NCI-H2227 (cell line): ENCODE data around the gene GSTA1.
"Not testable (repeated sequence)": the region's sequence is repeated elsewhere in the genome, so short reads cannot be mapped to it uniquely, and the experiment has no call there.

Source experiments
- DNase-seq: peaks from one replicate; lab custom pipeline; 2025; ENCODE audit not compliant: unreplicated experiment; lab: John Stamatoyannopoulos, UW

GSTA1 gene

DNA sequence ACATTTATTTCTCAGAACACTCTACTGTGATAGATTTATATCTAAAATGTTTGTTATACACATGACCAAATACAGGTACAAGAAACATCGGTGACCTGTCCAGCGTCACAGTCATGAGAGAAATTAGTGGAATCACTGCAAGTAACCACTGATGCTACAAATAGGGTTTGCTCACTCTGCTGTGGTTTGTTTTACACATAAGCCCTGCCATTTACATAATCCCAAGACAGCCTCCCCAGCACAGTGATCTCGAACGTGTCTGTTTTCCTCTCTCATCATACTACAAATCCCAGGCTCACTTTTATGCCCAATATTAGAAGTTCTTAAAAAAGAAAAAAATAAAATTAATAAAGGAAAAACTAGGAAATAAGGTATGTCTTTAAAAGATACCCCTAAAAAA, 6.2 kb upstream of the GSTA1 start:
- DNase-seq = not testable (repeated sequence)

- no peak for DNase-seq
These were observed 5.0 kb upstream of the GSTA1 start for GRCh38 chr6:52808660-52809059.

DNA sequence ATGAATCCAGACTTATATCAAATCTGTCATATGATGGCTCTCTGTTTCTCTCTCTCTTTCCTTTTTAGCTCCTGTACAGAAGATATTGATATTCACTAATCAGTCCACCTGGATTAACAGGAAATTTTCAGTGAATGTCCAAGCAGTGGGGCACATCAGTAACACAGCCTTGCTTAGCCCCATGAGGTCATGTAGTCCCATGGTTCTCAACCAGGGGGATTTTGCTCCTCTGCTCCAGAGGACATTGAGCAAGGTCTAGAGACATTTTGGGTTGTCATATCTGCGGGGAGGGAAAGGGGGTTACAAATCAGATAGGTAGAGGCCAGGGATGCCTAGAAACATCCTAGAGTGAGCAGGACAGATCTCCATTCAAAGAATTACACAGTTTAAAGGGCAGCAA, 810 bp downstream of the GSTA1 start:
- no peak for DNase-seq

GRCh38 chr6:52801188-52801841, 2.3 kb downstream of the GSTA1 start:
- no peak for DNase-seq

DNA sequence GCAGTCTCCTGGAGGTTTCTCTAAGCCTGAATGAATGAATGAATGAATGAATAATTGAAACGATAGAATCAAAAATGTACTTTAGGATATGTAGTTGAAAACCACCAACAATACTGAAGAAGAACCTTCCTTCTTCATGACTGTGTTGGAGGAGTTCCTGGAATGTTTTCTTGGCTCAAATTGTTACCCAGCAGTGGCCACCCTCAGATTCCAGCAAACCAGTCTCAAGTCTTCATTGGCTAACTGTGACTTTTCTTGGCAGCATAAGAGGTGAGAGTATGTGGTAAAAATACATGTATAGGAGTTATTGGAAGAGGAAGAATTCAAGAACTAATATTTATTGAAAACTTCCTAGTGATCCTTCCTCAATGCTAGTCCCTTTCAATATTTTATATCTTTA, 4.3 kb downstream of the GSTA1 start:
- not testable (repeated sequence) for DNase-seq

GRCh38 chr6:52794366-52794765, 9.2 kb downstream of the GSTA1 start:
- not testable (repeated sequence) for DNase-seq

DNA sequence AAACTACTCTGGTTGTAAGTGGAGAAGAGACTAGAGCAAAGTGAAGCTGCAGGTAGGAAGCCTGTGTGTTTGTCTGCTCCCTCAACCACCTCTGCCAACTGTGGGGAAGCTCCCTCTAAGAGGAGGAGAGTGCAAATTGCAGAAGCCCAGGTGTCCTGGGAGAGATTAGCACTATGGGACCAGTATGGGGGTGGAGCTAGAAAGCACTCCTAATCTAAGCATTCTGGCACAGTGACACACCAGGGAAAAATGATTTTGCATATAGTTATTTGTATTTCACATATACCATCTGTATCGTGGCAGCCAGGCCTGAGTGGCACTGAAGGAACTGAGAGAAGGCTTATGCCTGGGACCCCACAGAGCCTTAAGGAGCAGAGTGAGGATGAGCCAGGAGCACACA, 12.8 kb downstream of the GSTA1 start:
- no peak for DNase-seq

- DNase-seq = not testable (repeated sequence)
These were observed 14.0 kb downstream of the GSTA1 start for GRCh38 chr6:52789658-52790057.

GRCh38 chr6:52788478-52788877, 15.1 kb downstream of the GSTA1 start:
- peak; percentile 1 for DNase-seq

- DNase-seq = no peak
These were observed 15.7 kb downstream of the GSTA1 start for GRCh38 chr6:52787917-52788316.

DNA sequence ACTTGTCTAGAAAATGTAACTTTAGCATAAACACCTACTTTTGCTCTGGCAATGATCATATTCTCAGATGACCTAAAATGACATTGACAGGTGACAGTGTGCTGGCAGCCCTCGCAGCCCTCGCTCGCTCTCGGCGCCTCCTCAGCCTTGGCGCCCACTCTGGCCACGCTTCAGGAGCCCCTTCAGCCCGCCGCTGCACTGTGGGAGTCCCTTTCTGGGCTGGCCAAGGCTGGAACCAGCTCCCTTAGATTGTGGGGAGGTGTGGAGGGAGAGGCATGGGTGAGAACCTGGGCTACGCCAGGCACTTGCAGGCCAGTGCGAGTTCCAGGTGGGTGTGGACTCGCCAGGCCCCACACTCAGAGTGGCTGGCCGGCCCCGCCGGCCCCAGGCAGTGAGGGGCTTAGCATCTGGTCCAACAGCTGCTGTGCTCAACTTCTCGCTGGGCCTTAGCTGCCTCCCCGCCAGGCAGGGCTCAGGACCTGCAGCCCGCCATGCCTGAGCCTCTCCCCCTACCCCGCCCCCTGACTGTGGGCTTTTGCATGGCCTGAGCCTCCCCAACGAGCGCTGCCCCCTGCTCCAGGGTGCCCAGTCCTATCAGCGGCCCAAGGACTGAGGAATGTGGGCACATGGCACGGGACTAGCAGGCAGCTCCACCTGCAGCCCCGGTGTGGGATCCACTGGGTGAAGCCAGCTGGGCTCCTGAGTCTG, 17.2 kb downstream of the GSTA1 start:
- DNase-seq = no peak

DNA sequence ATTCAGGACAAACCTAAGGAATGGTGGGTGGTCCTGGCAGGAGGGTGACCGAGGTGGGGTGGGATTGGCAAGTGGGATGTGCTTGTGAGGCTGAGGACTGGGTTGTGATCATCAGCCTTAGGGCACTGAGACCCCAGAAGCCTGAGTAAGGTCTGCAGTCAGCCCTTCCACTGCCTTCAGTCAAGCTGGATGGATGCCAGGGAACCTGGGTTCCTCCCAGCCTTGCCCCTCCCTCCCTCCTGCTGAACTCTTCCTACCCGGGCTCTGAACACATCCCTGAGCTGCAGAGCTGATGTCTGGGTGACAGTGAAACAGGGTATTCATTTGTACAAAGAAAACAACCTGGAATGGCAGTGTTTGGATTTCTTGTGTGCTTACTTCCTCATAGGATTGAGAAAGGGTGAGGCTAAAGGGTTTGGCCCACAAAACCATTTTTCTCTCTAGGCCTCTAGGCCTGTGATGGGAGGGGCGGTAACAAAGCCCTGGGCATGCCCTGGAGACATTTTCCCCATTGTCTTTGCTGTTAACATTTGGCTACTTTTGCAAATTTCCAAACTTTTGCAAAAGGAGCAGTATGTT, 20.8 kb downstream of the GSTA1 start:
- not testable (repeated sequence) for DNase-seq

- DNase-seq = not testable (repeated sequence)
These were observed 21.4 kb downstream of the GSTA1 start for GRCh38 chr6:52782209-52782608.

DNA sequence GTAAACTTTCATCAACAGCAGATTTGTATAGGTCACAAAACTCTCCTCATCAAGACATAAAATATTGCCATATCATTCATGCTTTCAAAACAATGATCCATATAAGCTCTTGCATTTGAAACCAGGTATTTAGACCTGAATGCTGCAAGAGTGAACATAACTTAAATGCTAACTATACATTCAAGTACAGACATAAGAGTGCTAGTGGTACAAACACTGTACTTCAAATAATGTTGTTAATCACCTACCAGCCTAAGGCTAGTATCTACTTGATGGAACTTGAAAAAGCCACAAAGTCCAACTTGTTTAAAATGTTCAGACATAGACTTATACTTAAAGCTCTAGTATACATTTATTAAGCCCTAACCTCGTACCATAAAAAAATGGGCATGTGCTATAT, 24.4 kb downstream of the GSTA1 start:
- no peak for DNase-seq

DNA sequence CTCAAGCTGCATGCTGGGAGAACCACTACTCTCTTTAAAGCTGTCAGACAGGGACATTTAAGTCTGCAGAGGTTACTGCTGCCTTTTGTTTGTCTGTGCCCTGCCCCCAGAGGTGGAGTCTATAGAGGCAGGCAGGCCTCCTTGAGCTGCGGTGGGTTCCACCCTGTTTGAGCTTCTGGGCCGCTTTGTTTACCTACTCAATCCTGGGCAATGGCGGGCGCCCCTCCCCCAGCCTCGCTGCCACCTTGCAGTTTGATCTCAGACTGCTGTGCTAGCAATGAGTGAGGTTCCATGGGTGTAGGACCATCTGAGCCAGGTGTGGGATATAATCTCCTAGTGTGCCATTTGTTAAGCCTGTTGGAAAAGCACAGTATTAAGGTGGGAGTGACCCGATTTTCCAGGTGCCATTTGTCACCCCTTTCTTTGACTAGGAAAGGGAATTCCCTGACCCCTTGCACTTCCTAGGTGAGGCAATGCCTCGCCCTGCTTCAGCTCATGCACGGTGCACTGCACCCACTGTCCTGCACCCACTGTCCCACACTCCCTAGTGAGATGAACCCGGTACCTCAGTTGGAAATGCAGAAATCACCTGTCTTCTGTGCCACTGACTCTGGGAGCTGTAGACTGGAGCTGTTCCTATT, 26.8 kb downstream of the GSTA1 start:
- not testable (repeated sequence) for DNase-seq

- not testable (repeated sequence) for DNase-seq
These were observed 34.2 kb downstream of the GSTA1 start for GRCh38 chr6:52769399-52769798.

DNA sequence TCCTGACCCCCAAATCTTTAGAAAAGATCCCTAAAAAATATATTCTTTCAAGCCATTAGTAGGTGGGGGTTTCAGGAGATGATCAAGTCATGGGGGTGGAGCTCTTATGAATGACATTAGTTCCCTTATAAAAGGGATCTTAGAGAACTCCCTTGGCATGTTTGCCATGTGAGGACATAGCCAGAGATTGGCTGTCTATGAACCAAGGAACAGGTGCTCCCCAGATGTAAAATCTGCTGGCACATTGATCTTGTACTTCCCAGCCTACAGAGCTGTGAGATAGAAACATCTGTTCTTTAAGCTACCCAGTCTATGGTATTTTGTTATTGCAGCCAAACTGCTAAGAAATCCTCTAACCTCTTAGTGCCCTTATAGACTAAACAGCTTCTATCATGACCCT, 36.0 kb downstream of the GSTA1 start:
- not testable (repeated sequence) for DNase-seq

GRCh38 chr6:52763322-52763916, 40.2 kb downstream of the GSTA1 start, which contains the start of gene GSTA2:
GSTA2 (minus strand) TSS chr6:52763475; CDS start chr6:52757947, 5,528 bp downstream.
- not testable (repeated sequence) for DNase-seq

GRCh38 chr6:52761673-52762491, 41.7 kb downstream of the GSTA1 start:
- DNase-seq = not testable (repeated sequence)

DNA sequence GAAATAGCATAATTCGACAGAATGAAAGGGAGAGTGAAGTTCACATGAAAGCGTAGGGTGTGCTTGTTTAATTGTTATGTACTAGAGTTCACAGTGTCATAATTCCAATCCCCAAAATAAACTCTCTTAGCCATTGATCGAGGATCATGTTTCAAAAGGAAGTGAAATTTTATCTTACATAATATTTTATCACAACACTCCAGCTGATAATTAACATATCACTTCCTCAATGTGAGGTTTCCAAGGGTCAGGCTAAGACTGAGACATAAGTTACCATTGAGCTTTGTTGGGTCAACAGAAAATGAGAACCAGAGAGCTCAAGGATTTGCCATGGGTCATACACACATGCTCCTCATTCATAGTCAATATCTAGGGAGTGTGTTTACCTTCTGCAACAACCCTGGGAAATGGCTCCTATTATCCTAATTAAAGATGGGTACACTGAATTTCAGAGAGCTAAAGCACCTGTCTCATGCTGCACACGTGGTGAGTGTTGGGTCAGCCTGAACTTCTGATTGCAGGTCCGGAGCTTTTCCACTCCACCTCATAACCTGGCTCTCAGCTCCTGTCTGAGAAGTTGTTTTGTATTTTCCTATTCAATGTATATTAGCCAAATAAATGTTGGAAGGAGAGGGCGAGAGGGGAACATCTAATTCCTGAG, 43.4 kb downstream of the GSTA1 start:
- no peak for DNase-seq
